ENCODE data around the gene NGRN.

DNA sequence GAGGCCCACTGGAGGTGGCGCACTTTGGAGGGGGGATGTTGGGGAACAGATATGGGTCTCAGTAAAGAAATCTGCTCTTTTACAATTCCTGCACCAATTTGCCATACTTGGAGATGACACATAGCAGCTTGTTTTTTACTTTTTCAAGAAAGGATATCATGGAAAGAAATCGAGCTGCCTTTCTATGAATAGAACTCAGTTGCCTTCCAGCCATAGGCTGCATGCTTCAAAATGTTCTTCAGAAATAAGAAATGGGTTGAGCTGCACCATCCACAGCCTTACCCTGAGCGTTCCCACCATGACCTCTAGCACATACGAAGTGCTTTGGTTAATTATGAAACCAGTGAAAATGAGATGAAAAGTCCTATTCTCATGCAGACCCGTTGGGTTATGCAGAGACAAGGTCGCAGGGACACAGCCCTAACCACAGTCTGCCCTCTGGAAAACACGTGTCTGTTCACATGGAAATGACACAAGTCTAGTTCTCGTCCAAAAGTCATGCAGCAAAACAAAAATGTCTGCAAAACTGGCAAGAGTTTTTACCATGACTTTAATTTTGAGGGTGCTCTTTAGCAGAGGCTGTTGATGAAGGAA, 36.3 kb downstream of the NGRN start:
- TF ChIP-seq POLR2AphosphoS5 (IDR thresholded peaks at IDR 0.05; ENCODE audit: low read depth, low read length) (no peak), SIN3A (IDR thresholded peaks at IDR 0.05; ENCODE audit: borderline replicate concordance, insufficient read depth, low read depth, low read length) (no peak)
- TF ChIP-seq, protein P1, sequence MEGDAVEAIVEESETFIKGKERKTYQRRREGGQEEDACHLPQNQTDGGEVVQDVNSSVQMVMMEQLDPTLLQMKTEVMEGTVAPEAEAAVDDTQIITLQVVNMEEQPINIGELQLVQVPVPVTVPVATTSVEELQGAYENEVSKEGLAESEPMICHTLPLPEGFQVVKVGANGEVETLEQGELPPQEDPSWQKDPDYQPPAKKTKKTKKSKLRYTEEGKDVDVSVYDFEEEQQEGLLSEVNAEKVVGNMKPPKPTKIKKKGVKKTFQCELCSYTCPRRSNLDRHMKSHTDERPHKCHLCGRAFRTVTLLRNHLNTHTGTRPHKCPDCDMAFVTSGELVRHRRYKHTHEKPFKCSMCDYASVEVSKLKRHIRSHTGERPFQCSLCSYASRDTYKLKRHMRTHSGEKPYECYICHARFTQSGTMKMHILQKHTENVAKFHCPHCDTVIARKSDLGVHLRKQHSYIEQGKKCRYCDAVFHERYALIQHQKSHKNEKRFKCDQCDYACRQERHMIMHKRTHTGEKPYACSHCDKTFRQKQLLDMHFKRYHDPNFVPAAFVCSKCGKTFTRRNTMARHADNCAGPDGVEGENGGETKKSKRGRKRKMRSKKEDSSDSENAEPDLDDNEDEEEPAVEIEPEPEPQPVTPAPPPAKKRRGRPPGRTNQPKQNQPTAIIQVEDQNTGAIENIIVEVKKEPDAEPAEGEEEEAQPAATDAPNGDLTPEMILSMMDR (IDR thresholded peaks at IDR 0.05) = no peak
- TF ChIP-seq, protein P2, sequence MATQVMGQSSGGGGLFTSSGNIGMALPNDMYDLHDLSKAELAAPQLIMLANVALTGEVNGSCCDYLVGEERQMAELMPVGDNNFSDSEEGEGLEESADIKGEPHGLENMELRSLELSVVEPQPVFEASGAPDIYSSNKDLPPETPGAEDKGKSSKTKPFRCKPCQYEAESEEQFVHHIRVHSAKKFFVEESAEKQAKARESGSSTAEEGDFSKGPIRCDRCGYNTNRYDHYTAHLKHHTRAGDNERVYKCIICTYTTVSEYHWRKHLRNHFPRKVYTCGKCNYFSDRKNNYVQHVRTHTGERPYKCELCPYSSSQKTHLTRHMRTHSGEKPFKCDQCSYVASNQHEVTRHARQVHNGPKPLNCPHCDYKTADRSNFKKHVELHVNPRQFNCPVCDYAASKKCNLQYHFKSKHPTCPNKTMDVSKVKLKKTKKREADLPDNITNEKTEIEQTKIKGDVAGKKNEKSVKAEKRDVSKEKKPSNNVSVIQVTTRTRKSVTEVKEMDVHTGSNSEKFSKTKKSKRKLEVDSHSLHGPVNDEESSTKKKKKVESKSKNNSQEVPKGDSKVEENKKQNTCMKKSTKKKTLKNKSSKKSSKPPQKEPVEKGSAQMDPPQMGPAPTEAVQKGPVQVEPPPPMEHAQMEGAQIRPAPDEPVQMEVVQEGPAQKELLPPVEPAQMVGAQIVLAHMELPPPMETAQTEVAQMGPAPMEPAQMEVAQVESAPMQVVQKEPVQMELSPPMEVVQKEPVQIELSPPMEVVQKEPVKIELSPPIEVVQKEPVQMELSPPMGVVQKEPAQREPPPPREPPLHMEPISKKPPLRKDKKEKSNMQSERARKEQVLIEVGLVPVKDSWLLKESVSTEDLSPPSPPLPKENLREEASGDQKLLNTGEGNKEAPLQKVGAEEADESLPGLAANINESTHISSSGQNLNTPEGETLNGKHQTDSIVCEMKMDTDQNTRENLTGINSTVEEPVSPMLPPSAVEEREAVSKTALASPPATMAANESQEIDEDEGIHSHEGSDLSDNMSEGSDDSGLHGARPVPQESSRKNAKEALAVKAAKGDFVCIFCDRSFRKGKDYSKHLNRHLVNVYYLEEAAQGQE (IDR thresholded peaks at IDR 0.05; ENCODE audit: insufficient read depth in 1 of 2, low read depth in 2 of 2, low read length in 1 of 2) = no peak

Data from Panc1 (cell line).